Endothelial cell (in vitro differentiated cells): Measurements from ENCODE around the gene IFI27L1. TPM values are rescaled to one million over a fixed set of nuclear protein-coding genes. Genes with fewer than 3 reads are reported as not detected.
A peak's percentile ranks its signal among the peaks of the same experiment; 100 is the strongest.

Source experiments
- DNase-seq: peaks from one replicate; pipeline ENCODE4 v3.0.0; 2021; ENCODE audit warnings: low spot score
- H3K27ac Mint-ChIP-seq: one replicate; pipeline ENCODE4 v1.8.0; 2021; ENCODE audit warnings: mixed read lengths, inconsistent platforms; ENCODE audit not compliant: unreplicated experiment
- H3K27me3 Mint-ChIP-seq: one replicate; pipeline ENCODE4 v1.8.0; 2021; ENCODE audit warnings: mild to moderate bottlenecking, moderate library complexity, mixed read lengths, inconsistent platforms; ENCODE audit not compliant: unreplicated experiment
- H3K36me3 Mint-ChIP-seq: one replicate; pipeline ENCODE4 v1.8.0; 2021; ENCODE audit warnings: mild to moderate bottlenecking, low read depth, mixed read lengths, inconsistent platforms; ENCODE audit not compliant: unreplicated experiment
- H3K4me1 Mint-ChIP-seq: one replicate; pipeline ENCODE4 v1.8.0; 2021; ENCODE audit warnings: mild to moderate bottlenecking, mixed read lengths, inconsistent platforms; ENCODE audit not compliant: unreplicated experiment
- H3K4me3 Mint-ChIP-seq: one replicate; pipeline ENCODE4 v1.8.0; 2021; ENCODE audit warnings: mild to moderate bottlenecking, mixed read lengths, inconsistent platforms; ENCODE audit not compliant: unreplicated experiment
- H3K9me3 Mint-ChIP-seq: one replicate; pipeline ENCODE4 v1.8.0; 2021; ENCODE audit warnings: mixed read lengths, inconsistent platforms; ENCODE audit not compliant: unreplicated experiment
- total RNA-seq: library from RNA; stranded (reverse); fragmentation: NEBNext Ultra II Directional; extraction: Animal tissue kit (Norgen Biotek cat#: 25700); gene quantifications from one replicate; pipeline ENCODE4 v1.2.1, GENCODE V29; 2021; ENCODE audit not compliant: unreplicated experiment
- TF ChIP-seq, protein P1 (sequence below): fragments of 200-600 bp; sonication (generic); IDR thresholded peaks from one replicate; pipeline ENCODE4 v1.5.0; 2021; ENCODE audit warnings: antibody characterized with exemption; ENCODE audit not compliant: unreplicated experiment

The IFI27L1 gene
- total RNA-seq, 1 donor from 2014 or later, result 33.5 TPM

GRCh38 chr14:94048691-94049624 is 32.2 kb upstream of the IFI27L1 start:
- H3K4me3 Mint-ChIP-seq, result no peak overlapping the region
- H3K36me3 Mint-ChIP-seq, result peaks cover 38% of the 10 kb centered on the region
- H3K27ac Mint-ChIP-seq, result no peak overlapping the region
- TF ChIP-seq, protein P1, sequence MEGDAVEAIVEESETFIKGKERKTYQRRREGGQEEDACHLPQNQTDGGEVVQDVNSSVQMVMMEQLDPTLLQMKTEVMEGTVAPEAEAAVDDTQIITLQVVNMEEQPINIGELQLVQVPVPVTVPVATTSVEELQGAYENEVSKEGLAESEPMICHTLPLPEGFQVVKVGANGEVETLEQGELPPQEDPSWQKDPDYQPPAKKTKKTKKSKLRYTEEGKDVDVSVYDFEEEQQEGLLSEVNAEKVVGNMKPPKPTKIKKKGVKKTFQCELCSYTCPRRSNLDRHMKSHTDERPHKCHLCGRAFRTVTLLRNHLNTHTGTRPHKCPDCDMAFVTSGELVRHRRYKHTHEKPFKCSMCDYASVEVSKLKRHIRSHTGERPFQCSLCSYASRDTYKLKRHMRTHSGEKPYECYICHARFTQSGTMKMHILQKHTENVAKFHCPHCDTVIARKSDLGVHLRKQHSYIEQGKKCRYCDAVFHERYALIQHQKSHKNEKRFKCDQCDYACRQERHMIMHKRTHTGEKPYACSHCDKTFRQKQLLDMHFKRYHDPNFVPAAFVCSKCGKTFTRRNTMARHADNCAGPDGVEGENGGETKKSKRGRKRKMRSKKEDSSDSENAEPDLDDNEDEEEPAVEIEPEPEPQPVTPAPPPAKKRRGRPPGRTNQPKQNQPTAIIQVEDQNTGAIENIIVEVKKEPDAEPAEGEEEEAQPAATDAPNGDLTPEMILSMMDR, result no peak
- peaks cover 2% of the 10 kb centered on the region for H3K4me1 Mint-ChIP-seq
- no peak for DNase-seq
- H3K27me3 Mint-ChIP-seq, result peaks cover 8% of the 10 kb centered on the region
- H3K9me3 Mint-ChIP-seq, result no peaks in the 10 kb centered on the region

DNA sequence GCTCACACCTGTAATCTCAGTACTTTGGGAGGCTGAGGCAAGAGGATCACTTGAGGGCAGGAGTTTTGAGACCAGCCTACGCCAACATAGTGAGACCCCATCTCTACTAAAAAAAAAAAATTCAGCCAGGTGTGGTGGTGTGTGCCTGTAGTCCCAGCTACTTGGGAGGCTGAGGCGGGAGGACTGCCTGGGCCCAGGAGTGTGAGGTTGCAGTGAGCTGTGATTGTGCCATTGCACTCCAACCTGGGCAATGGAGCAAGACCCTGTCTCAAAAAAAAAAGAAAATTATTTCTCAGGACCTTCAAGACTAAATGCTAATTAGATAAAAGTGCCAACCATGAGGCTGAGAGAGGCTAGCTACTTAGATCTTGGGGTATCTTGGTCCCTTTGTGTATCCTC is 31.5 kb upstream of the IFI27L1 start:
- no peak overlapping the region for H3K27ac Mint-ChIP-seq
- H3K4me3 Mint-ChIP-seq, result no peak overlapping the region
- DNase-seq, result no peak
- no peaks in the 10 kb centered on the region for H3K9me3 Mint-ChIP-seq
- TF ChIP-seq, protein P1, result no peak
- peaks cover 11% of the 10 kb centered on the region for H3K27me3 Mint-ChIP-seq
- peaks cover 2% of the 10 kb centered on the region for H3K4me1 Mint-ChIP-seq
- H3K36me3 Mint-ChIP-seq, result peaks cover 43% of the 10 kb centered on the region

GRCh38 chr14:94050231-94050880 is 30.8 kb upstream of the IFI27L1 start:
- Mint-ChIP-seq H3K9me3 (no peaks in the 10 kb centered on the region), H3K4me3 (no peak overlapping the region), H3K4me1 (peaks cover 2% of the 10 kb centered on the region), H3K27ac (no peak overlapping the region), H3K27me3 (peaks cover 11% of the 10 kb centered on the region), H3K36me3 (peaks cover 43% of the 10 kb centered on the region)
- TF ChIP-seq, protein P1, result no peak
- DNase-seq, result no peak

DNA sequence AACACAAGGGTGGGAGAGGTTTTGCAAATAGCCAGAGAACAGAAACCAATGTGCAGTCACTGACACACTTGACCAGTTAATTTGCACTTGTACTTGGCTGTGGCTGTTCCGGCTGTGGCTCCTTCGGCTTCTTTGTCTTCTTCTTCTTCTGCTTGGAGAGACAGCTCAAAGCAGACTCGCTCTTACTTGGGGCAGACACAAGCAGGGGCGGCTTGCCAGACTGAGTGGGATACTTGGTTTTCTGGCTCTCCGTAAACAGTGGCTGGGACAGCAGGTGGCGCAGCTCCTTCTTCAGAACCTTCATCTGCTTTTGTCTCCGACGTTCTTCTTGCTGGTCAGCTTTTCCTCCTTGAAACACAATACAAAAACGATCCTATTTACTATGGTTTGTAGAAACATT is 30.0 kb upstream of the IFI27L1 start:
- TF ChIP-seq, protein P1, result no peak
- H3K27ac Mint-ChIP-seq, result no peak overlapping the region
- DNase-seq, result peak; percentile 30
- H3K4me3 Mint-ChIP-seq, result no peak overlapping the region
- peaks cover 11% of the 10 kb centered on the region for H3K27me3 Mint-ChIP-seq
- H3K36me3 Mint-ChIP-seq, result peaks cover 44% of the 10 kb centered on the region
- H3K9me3 Mint-ChIP-seq, result no peaks in the 10 kb centered on the region
- H3K4me1 Mint-ChIP-seq, result peaks cover 2% of the 10 kb centered on the region

DNA sequence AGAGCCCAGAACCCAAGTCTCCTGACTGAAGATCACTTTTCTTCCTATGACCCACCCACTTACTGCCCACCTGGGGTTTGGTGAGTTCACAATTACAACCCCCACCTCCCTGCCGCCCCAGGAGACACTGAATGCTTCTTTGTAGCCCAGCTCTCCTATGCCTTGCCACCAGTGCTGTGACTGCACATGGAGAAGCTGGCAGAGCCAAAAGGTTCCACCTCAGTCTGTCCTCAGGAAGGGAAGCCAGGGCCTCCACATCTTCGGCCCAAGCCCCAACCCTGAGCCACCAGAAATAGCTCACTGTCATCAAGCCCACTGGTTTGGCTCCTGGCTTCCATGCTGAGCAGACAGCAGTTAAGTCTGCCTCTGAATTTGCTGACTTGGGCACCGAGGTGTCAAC is 29.3 kb upstream of the IFI27L1 start:
- no peak for DNase-seq
- Mint-ChIP-seq H3K4me3 (no peak overlapping the region), H3K4me1 (peaks cover 2% of the 10 kb centered on the region), H3K9me3 (no peaks in the 10 kb centered on the region), H3K27ac (no peak overlapping the region), H3K36me3 (peaks cover 44% of the 10 kb centered on the region), H3K27me3 (peaks cover 11% of the 10 kb centered on the region)
- TF ChIP-seq, protein P1, result no peak
